Liver (tissue), 9 donors: ENCODE data around the gene EXPH5. TPM values are rescaled to one million over a fixed set of nuclear protein-coding genes. Genes with fewer than 3 reads are reported as not detected.

Source experiments
- DNase-seq: peaks from one replicate; pipeline ENCODE4 v3.0.0-alpha.2; 2017; ENCODE audit warnings: low spot score
- H3K27ac ChIP-seq, 2 donors: one replicate each; pipeline ENCODE4 v1.7.0; 2013; ENCODE audit warnings: inconsistent platforms in 2 of 2, low read length in 2 of 2, control low read depth in 1 of 2, low read depth in 1 of 2, mild to moderate bottlenecking in 1 of 2
- H3K27me3 ChIP-seq, 4 donors: one replicate each; pipeline versions ENCODE4 v1.6.1 to v1.7.0; 2013; ENCODE audit warnings: low read length in 3 of 4, inconsistent platforms in 1 of 4, mild to moderate bottlenecking in 1 of 4, moderate library complexity in 1 of 4; ENCODE audit not compliant: control insufficient read depth in 4 of 4, insufficient read depth in 4 of 4
- H3K36me3 ChIP-seq, 4 donors: one replicate each; pipeline versions ENCODE4 v1.6.1 to v1.7.0; 2013; ENCODE audit warnings: low read length in 3 of 4, mild to moderate bottlenecking in 3 of 4, low read depth in 1 of 4, moderate library complexity in 1 of 4; ENCODE audit not compliant: control insufficient read depth in 4 of 4, insufficient read depth in 3 of 4
- H3K4me1 ChIP-seq, 4 donors: one replicate each; pipeline versions ENCODE4 v1.6.1 to v1.7.0; 2013; ENCODE audit warnings: low read length in 3 of 4, mild to moderate bottlenecking in 3 of 4, moderate library complexity in 1 of 4; ENCODE audit not compliant: control insufficient read depth in 4 of 4, insufficient read depth in 4 of 4
- H3K4me3 ChIP-seq, 3 donors: one replicate each; pipeline versions ENCODE4 v1.6.1 to v1.7.0; 2013; ENCODE audit warnings: low read length in 3 of 3, control low read depth in 1 of 3, low read depth in 1 of 3, mild to moderate bottlenecking in 1 of 3
- H3K9ac ChIP-seq, 2 donors: one replicate each; pipeline ENCODE4 v1.7.0; 2013; ENCODE audit warnings: low read length in 2 of 2, mild to moderate bottlenecking in 2 of 2, moderate library complexity in 2 of 2, control low read depth in 1 of 2, low read depth in 1 of 2
- H3K9me3 ChIP-seq, 4 donors: one replicate each; pipeline versions ENCODE4 v1.6.1 to v1.7.0; 2013; ENCODE audit warnings: low read length in 3 of 4; ENCODE audit not compliant: control insufficient read depth in 4 of 4
- ATF3 ChIP-seq: IDR thresholded peaks from 2 replicates; pipeline ENCODE4 v1.6.1; 2016; ENCODE audit warnings: antibody characterized with exemption
- CTCF ChIP-seq: fragments of 150-350 bp; IDR thresholded peaks from 2 replicates; pipeline ENCODE4 v1.5.1; 2017; ENCODE audit warnings: improper control_type of control experiment, low read depth, low read length; ENCODE audit not compliant: missing input control
- FOXA1 ChIP-seq: IDR thresholded peaks from 2 replicates; pipeline ENCODE4 v1.6.1; 2016; ENCODE audit warnings: antibody characterized with exemption
- FOXA2 ChIP-seq: IDR thresholded peaks from 2 replicates; pipeline ENCODE4 v1.6.1; 2016; ENCODE audit warnings: antibody characterized with exemption
- GABPA ChIP-seq, 2 donors: IDR thresholded peaks in 1 of 2; conservative IDR thresholded peaks in 1 of 2; 2 replicates each; pipeline ENCODE4 v1.6.1; 2016; ENCODE audit warnings: antibody characterized with exemption in 2 of 2, mild to moderate bottlenecking in 1 of 2, moderate library complexity in 1 of 2
- HNF4A ChIP-seq, 2 donors: conservative IDR thresholded peaks; 2 replicates each; pipeline ENCODE4 v1.6.1; 2016; ENCODE audit warnings: antibody characterized with exemption in 2 of 2, mild to moderate bottlenecking in 2 of 2
- HNF4G ChIP-seq: IDR thresholded peaks from 2 replicates; pipeline ENCODE4 v1.6.1; 2016; ENCODE audit warnings: antibody characterized with exemption
- JUND ChIP-seq, 2 donors: IDR thresholded peaks; 2 replicates each; pipeline ENCODE4 v1.6.1; 2016; ENCODE audit warnings: antibody characterized with exemption in 2 of 2
- NR2F2 ChIP-seq: IDR thresholded peaks from 2 replicates; pipeline ENCODE4 v1.6.1; 2016; ENCODE audit warnings: antibody characterized with exemption
- RAD21 ChIP-seq, 2 donors: IDR thresholded peaks; 2 replicates each; pipeline ENCODE4 v1.6.1; 2016; ENCODE audit warnings: antibody characterized with exemption in 2 of 2, mild to moderate bottlenecking in 2 of 2
- RXRA ChIP-seq, 2 donors: IDR thresholded peaks; 2 replicates each; pipeline ENCODE4 v1.6.1; 2017 to 2018; ENCODE audit warnings: antibody characterized with exemption in 2 of 2, mild to moderate bottlenecking in 1 of 2
- SP1 ChIP-seq: IDR thresholded peaks from 2 replicates; pipeline ENCODE4 v1.6.1; 2018; ENCODE audit warnings: antibody characterized with exemption, mild to moderate bottlenecking
- TAF1 ChIP-seq: conservative IDR thresholded peaks from 2 replicates; pipeline ENCODE4 v1.6.1; 2016; ENCODE audit warnings: antibody characterized with exemption, mild to moderate bottlenecking
- YY1 ChIP-seq: IDR thresholded peaks from 2 replicates; pipeline ENCODE4 v1.6.1; 2016; ENCODE audit warnings: antibody characterized with exemption, mild to moderate bottlenecking
- WGBS: extraction: QIAGEN DNeasy Blood & Tissue Kit; methylation state at CpG from one replicate; pipeline ENCODE4 v1.1.7; 2013; 5-methylcytosine and 5-hydroxymethylcytosine counted together
- polyA plus RNA-seq, 2 donors: library from polyadenylated mRNA; stranded (reverse) in 1 of 2; unstranded in 1 of 2; fragments of 200-250 nt in 1 of 2; fragments of >200 nt in 1 of 2; fragmentation: Nextera tagmentation in 1 of 2; extraction: Ambion mirVana in 1 of 2; gene quantifications; one replicate each; pipeline versions ENCODE4 v1.2.1 to v1.2.3, GENCODE V29; 2013 to 2015
- total RNA-seq, 2 donors: library from RNA; depleted of rRNA; stranded (reverse); fragments of >200 nt; gene quantifications; one replicate each; pipeline ENCODE4 v1.2.3, GENCODE V29; 2014
- TF ChIP-seq, protein P1 (sequence below): IDR thresholded peaks from 2 replicates; pipeline ENCODE4 v1.6.1; 2016; ENCODE audit warnings: antibody characterized with exemption
- TF ChIP-seq, protein P2 (sequence below): IDR thresholded peaks from 2 replicates; pipeline ENCODE4 v1.6.1; 2016; ENCODE audit warnings: antibody characterized with exemption
- donor health status: healthy.
- donor health status: healthy.
- donor health status: healthy.
- donor health status: healthy.
- donor health status: healthy.

Gene EXPH5
- total and polyA plus RNA-seq, 4 donors, result 0.47 to 6.1 (median 1.5) TPM

DNA sequence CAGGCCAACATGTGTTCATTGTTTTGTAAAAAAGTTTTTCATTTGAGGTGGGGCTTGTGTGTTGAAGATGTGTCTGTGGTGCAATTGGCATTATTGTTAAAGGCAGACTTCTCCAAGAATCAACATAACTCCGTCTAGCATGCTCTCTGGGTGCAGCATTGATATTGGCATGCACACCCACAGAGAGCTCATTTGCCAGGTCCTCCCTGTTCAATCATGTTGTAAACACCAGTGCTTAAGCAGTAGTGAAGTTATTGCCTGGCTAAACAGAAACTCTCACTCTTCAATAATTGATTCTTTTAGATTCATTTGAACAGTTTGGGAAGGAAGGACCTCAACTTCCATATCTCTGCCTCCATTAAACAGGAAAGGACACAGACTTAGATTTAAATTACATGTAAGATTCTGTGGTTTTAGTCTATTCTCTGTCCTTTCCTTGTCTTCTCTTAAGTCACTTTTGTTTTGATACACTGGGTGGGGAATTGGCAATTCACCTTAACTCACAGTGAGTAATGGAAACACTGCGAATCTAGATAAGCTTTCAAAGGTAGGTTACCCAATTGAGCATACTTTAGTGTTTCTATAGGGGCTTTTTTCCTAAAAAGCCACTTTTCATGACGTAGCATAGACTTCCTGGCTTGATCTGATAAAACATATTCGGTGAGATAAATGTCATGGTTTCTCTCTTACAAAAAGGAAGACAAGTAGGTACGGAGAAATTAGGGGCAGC is 30.8 kb upstream of the EXPH5 start:
- Histone ChIP-seq H3K9me3 (peaks cover 3 to 10% (median 7%) of the 10 kb centered on the region in 4 donors), H3K4me1 (no peaks in the 10 kb centered on the region), H3K27ac (no peak overlapping the region), H3K9ac (no peak overlapping the region), H3K4me3 (no peak overlapping the region), H3K36me3 (peaks cover 0 to 2% (median 0%) of the 10 kb centered on the region in 4 donors), H3K27me3 (no peaks in the 10 kb centered on the region)
- TF ChIP-seq RAD21 (IDR thresholded peaks at IDR 0.05), result no peak
- no peak for TF ChIP-seq NR2F2
- TF ChIP-seq ATF3, result no peak
- no peak for TF ChIP-seq SP1
- TF ChIP-seq FOXA1, result no peak
- TF ChIP-seq, protein P1, sequence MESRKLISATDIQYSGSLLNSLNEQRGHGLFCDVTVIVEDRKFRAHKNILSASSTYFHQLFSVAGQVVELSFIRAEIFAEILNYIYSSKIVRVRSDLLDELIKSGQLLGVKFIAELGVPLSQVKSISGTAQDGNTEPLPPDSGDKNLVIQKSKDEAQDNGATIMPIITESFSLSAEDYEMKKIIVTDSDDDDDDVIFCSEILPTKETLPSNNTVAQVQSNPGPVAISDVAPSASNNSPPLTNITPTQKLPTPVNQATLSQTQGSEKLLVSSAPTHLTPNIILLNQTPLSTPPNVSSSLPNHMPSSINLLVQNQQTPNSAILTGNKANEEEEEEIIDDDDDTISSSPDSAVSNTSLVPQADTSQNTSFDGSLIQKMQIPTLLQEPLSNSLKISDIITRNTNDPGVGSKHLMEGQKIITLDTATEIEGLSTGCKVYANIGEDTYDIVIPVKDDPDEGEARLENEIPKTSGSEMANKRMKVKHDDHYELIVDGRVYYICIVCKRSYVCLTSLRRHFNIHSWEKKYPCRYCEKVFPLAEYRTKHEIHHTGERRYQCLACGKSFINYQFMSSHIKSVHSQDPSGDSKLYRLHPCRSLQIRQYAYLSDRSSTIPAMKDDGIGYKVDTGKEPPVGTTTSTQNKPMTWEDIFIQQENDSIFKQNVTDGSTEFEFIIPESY, result no peak
- no peak for TF ChIP-seq FOXA2
- TF ChIP-seq HNF4G, result no peak
- no peak for DNase-seq
- 70% methylated on average over 5 of the region's 5 CpGs for WGBS

- Histone ChIP-seq H3K36me3 (peaks cover 0 to 2% (median 0%) of the 10 kb centered on the region in 4 donors), H3K4me3 (no peak overlapping the region), H3K9me3 (no peaks in the 10 kb centered on the region), H3K27ac (no peak overlapping the region), H3K9ac (no peak overlapping the region), H3K27me3 (no peaks in the 10 kb centered on the region), H3K4me1 (no peaks in the 10 kb centered on the region)
- no peak for DNase-seq
- 74% methylated on average over 2 of the region's 2 CpGs for WGBS
- TF ChIP-seq TAF1 (no peak), FOXA1 (no peak)
- TF ChIP-seq, protein P2, sequence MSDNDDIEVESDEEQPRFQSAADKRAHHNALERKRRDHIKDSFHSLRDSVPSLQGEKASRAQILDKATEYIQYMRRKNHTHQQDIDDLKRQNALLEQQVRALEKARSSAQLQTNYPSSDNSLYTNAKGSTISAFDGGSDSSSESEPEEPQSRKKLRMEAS, result no peak
Observed at GRCh38 chr11:108622341-108622740, 28.8 kb upstream of the EXPH5 start.

GRCh38 chr11:108620958-108621772 is 27.6 kb upstream of the EXPH5 start:
- H3K27me3 ChIP-seq, result no peaks in the 10 kb centered on the region
- no peaks in the 10 kb centered on the region for H3K9me3 ChIP-seq
- no peak overlapping the region for H3K9ac ChIP-seq
- H3K27ac ChIP-seq, result no peak overlapping the region
- no peak overlapping the region for H3K4me3 ChIP-seq
- WGBS, result 82% methylated on average over 2 of the region's 2 CpGs
- peaks cover 0 to 2% (median 0%) of the 10 kb centered on the region in 4 donors for H3K36me3 ChIP-seq
- no peaks in the 10 kb centered on the region for H3K4me1 ChIP-seq
- no peak for DNase-seq
- TF ChIP-seq JUND (IDR thresholded peaks at IDR 0.05) (no peak), FOXA1 (no peak), HNF4G (no peak), ATF3 (no peak), SP1 (no peak), YY1 (no peak), GABPA (IDR thresholded peaks at IDR 0.05 in 1 of 2, conservative IDR thresholded peaks at IDR 0.05 in 1 of 2) (no peak), RAD21 (IDR thresholded peaks at IDR 0.05) (no peak), FOXA2 (no peak), CTCF (no peak), NR2F2 (no peak), HNF4A (conservative IDR thresholded peaks at IDR 0.05) (no peak), RXRA (IDR thresholded peaks at IDR 0.05) (no peak)
- TF ChIP-seq, protein P1, result no peak
- TF ChIP-seq, protein P2, result no peak
